ENCODE results near the gene RBBP7. TPM values are rescaled to one million over a fixed set of nuclear protein-coding genes. Genes with fewer than 3 reads are reported as not detected.
A peak's percentile ranks its signal among the peaks of the same experiment; 100 is the strongest.

The RBBP7 gene
- polyA plus RNA-seq, 3 donors, result 32.2 to 56.8 (median 52.6) TPM

GRCh38 chrX:16842684-16843083, 27.5 kb downstream of the RBBP7 start:
- H3K79me2 ChIP-seq (ENCODE audit: insufficient read depth, low read length), result no peaks in the 10 kb centered on the region
- intact Hi-C loops (cut with micrococcal nuclease), result no loop called here
- Mint-ChIP-seq H3K36me3 (peaks cover 54 to 87% of the 10 kb centered on the region in 2 donors), H3K4me1 (no peaks in the 10 kb centered on the region), H3K27me3 (ENCODE audit: low read depth in 3 of 3) (peaks cover 0 to 48% (median 0%) of the 10 kb centered on the region in 3 donors), H3K27ac (no peak overlapping the region), H3K9me3 (peaks cover 0 to 2% (median 0%) of the 10 kb centered on the region in 7 donors), H3K4me3 (no peak overlapping the region)
- H3K27ac ChIP-seq (ENCODE audit: low read depth in 1 of 2, low read length in 2 of 2), result no peak overlapping the region
- no peak overlapping the region for H3K9ac ChIP-seq (ENCODE audit: insufficient read depth, low read length, poor library complexity, severe bottlenecking)
- no peak for DNase-seq
- H3K27me3 ChIP-seq (ENCODE audit: control insufficient read depth in 2 of 2, insufficient read depth in 2 of 2, low read length in 2 of 2), result peaks cover 0 to 22% of the 10 kb centered on the region in 2 donors
- no CpG with 5 or more reads among the region's 3 CpGs for WGBS (ENCODE audit: insufficient coverage)
- H3K36me3 ChIP-seq (replicated peaks in 1 of 2; ENCODE audit: control insufficient read depth in 1 of 2, insufficient read depth in 2 of 2, low read length in 2 of 2), result peaks cover 61 to 89% of the 10 kb centered on the region in 2 donors
- no peaks in the 10 kb centered on the region for H4K20me1 ChIP-seq (ENCODE audit: insufficient read depth, low read length)
- H2AFZ ChIP-seq (ENCODE audit: insufficient read depth, low read depth, low read length, poor library complexity, severe bottlenecking), result no peak overlapping the region
- no peak for TF ChIP-seq CTCF (IDR thresholded peaks at IDR 0.05)
- no peaks in the 10 kb centered on the region for H3K9me3 ChIP-seq (replicated peaks in 1 of 2; ENCODE audit: control insufficient read depth in 1 of 2, insufficient read depth in 1 of 2, low read length in 2 of 2)
- H3K4me1 ChIP-seq (ENCODE audit: control insufficient read depth in 1 of 2, insufficient read depth in 2 of 2, low read length in 2 of 2), result no peaks in the 10 kb centered on the region
- no peak overlapping the region for H3K4me3 ChIP-seq (replicated peaks in 1 of 3; ENCODE audit: low read depth in 2 of 3, low read length in 3 of 3)
- no peak overlapping the region for H3K4me2 ChIP-seq (replicated peaks; ENCODE audit: extremely low read depth, low read length, poor library complexity, severe bottlenecking)

GRCh38 chrX:16839852-16840460, 30.2 kb downstream of the RBBP7 start:
- H3K36me3 Mint-ChIP-seq, result peaks cover 56 to 69% of the 10 kb centered on the region in 2 donors
- H3K4me2 ChIP-seq (replicated peaks; ENCODE audit: extremely low read depth, low read length, poor library complexity, severe bottlenecking), result no peak overlapping the region

More at GRCh38 chrX:16839852-16840460, 30.2 kb downstream of the RBBP7 start:
- Histone ChIP-seq H3K4me1 (ENCODE audit: control insufficient read depth in 1 of 2, insufficient read depth in 2 of 2, low read length in 2 of 2) (no peaks in the 10 kb centered on the region), H2AFZ (ENCODE audit: insufficient read depth, low read depth, low read length, poor library complexity, severe bottlenecking) (no peak overlapping the region), H3K4me3 (replicated peaks in 1 of 3; ENCODE audit: low read depth in 2 of 3, low read length in 3 of 3) (no peak overlapping the region), H4K20me1 (ENCODE audit: insufficient read depth, low read length) (no peaks in the 10 kb centered on the region), H3K79me2 (ENCODE audit: insufficient read depth, low read length) (no peaks in the 10 kb centered on the region), H3K27ac (ENCODE audit: low read depth in 1 of 2, low read length in 2 of 2) (no peak overlapping the region), H3K9ac (ENCODE audit: insufficient read depth, low read length, poor library complexity, severe bottlenecking) (no peak overlapping the region), H3K9me3 (replicated peaks in 1 of 2; ENCODE audit: control insufficient read depth in 1 of 2, insufficient read depth in 1 of 2, low read length in 2 of 2) (no peaks in the 10 kb centered on the region), H3K27me3 (ENCODE audit: control insufficient read depth in 2 of 2, insufficient read depth in 2 of 2, low read length in 2 of 2) (peaks cover 0 to 12% of the 10 kb centered on the region in 2 donors), H3K36me3 (replicated peaks in 1 of 2; ENCODE audit: control insufficient read depth in 1 of 2, insufficient read depth in 2 of 2, low read length in 2 of 2) (peaks cover 55 to 81% of the 10 kb centered on the region in 2 donors)
- Mint-ChIP-seq H3K9me3 (peaks cover 0 to 1% (median 0%) of the 10 kb centered on the region in 7 donors), H3K27ac (peak overlapping the region in 1 of 7 donors; percentile 6), H3K27me3 (ENCODE audit: low read depth in 3 of 3) (peaks cover 0 to 40% (median 0%) of the 10 kb centered on the region in 3 donors), H3K4me1 (peaks cover 2% of the 10 kb centered on the region), H3K4me3 (no peak overlapping the region)
- intact Hi-C loops (cut with micrococcal nuclease), result no loop called here
- no peak for DNase-seq
- 81% methylated on average over 5 of the region's 14 CpGs for WGBS (ENCODE audit: insufficient coverage)
- TF ChIP-seq CTCF (IDR thresholded peaks at IDR 0.05), result no peak
